K562 (cell line): ENCODE measurements around the gene LY6G6F. TPM values are rescaled to one million over a fixed set of nuclear protein-coding genes. Genes with fewer than 3 reads are reported as not detected.
A peak's percentile ranks its signal among the peaks of the same experiment; 100 is the strongest.

Source experiments
- CEBPB ChIP-seq: fragments of 450-650 bp; IDR thresholded peaks from 2 replicates; pipeline ENCODE4 v1.6.1; 2016; ENCODE audit warnings: missing genetic modification characterization, missing compliant biosample characterization
- HMBOX1 ChIP-seq: sonication (generic); IDR thresholded peaks from 2 replicates; pipeline ENCODE4 v1.6.1; 2016
- NELFE ChIP-seq: IDR thresholded peaks from 2 replicates; pipeline ENCODE4 v1.6.1; 2011; ENCODE audit warnings: mild to moderate bottlenecking; ENCODE audit not compliant: insufficient read depth, insufficient read length
- RFX5 ChIP-seq: IDR thresholded peaks from 2 replicates; pipeline ENCODE4 v1.6.1; 2011; ENCODE audit warnings: low read depth, mild to moderate bottlenecking, improper control_type of control experiment, low read length
- THRB ChIP-seq: fragments of 450-650 bp; formaldehyde crosslinking; conservative IDR thresholded peaks from 2 replicates; pipeline ENCODE4 v1.4.0; 2022; ENCODE audit warnings: mild to moderate bottlenecking, missing genetic modification characterization
- UBTF ChIP-seq, 2 experiments: IDR thresholded peaks; 2 replicates each; pipeline ENCODE4 v1.6.1; 2012; ENCODE audit warnings: improper control_type of control experiment in 2 of 2, low read depth in 2 of 2, low read length in 2 of 2, borderline replicate concordance in 1 of 2
- WHSC1 ChIP-seq: IDR thresholded peaks from one replicate; pipeline ENCODE4 v1.6.1; 2012; ENCODE audit warnings: low read length, control low read depth, inconsistent platforms
- ZBTB7A ChIP-seq: IDR thresholded peaks from 2 replicates; pipeline ENCODE4 v1.6.1; 2011; ENCODE audit warnings: low read depth, mild to moderate bottlenecking, low read length, moderate library complexity, borderline replicate concordance; ENCODE audit not compliant: control insufficient read depth
- ZMIZ1 ChIP-seq, 2 experiments: fragments of 150-350 bp in 1 of 2; IDR thresholded peaks; 2 replicates each; pipeline ENCODE4 v1.6.1; 2012 to 2016; ENCODE audit warnings: low read depth in 2 of 2, low read length in 2 of 2, mild to moderate bottlenecking in 1 of 2, moderate library complexity in 1 of 2
- ZNF277 ChIP-seq: fragments of 250-450 bp; sonication (Bioruptor Pico); IDR thresholded peaks from 2 replicates; pipeline ENCODE4 v1.8.0; 2022; ENCODE audit warnings: inconsistent platforms, mild to moderate bottlenecking, moderate library complexity, borderline replicate concordance
- ZNF354B ChIP-seq: fragments of 250-450 bp; sonication (Bioruptor Pico); IDR thresholded peaks from 2 replicates; pipeline ENCODE4 v1.4.0; 2020
- ZNF445 ChIP-seq: fragments of 250-450 bp; sonication (Bioruptor Pico); IDR thresholded peaks from 2 replicates; pipeline ENCODE4 v1.4.0; 2020; ENCODE audit warnings: low read depth, mild to moderate bottlenecking, moderate library complexity
- ZNF764 ChIP-seq: fragments of 250-450 bp; sonication (Bioruptor Pico); IDR thresholded peaks from 2 replicates; pipeline ENCODE4 v1.4.0; 2020; ENCODE audit warnings: low read depth, mild to moderate bottlenecking, moderate library complexity
- polyA plus RNA-seq, 8 experiments: library from polyadenylated mRNA; depleted of rRNA in 4 of 8; stranded (reverse) in 5 of 8; unstranded in 3 of 8; fragments of >200 nt; fragmentation: Nextera tagmentation in 2 of 8; fragmentation: Illumina TruSeq in 1 of 8; extraction: Ambion mirVana in 2 of 8; extraction: Trizol in 1 of 8; gene quantifications; 2 replicates each; pipeline versions ENCODE4 v1.2.1 to v1.2.3, GENCODE V29; 2011 to 2014; ENCODE audit warnings: inconsistent platforms in 1 of 8, missing spikeins in 1 of 8
- total RNA-seq, 7 experiments: library from RNA; depleted of rRNA in 6 of 7; stranded (reverse); fragments of >200 nt in 6 of 7; fragmentation: Illumina TruSeq in 2 of 7; extraction: Trizol in 2 of 7; gene quantifications; 2 replicates each; pipeline versions ENCODE4 v1.2.1 to v1.2.3, GENCODE V29; 2011 to 2021; ENCODE audit warnings: low replicate concordance in 1 of 7

Gene LY6G6F
- total and polyA plus RNA-seq, 9 of the 15 experiments (the other 6 are each of a cell fraction or from before 2014, with no cell fraction given), result 0.14 to 0.50 (median 0.28) TPM; not detected in 2

- TF ChIP-seq THRB (CRISPR knock-in tag) (peak; percentile 99), UBTF (IDR thresholded peaks at IDR 0.05; ENCODE audit: borderline replicate concordance in 1 of 2, low read depth in 2 of 2, low read length in 2 of 2) (0 out of 4 replicates have a peak, but pooled peaks of 1 of the 2 experiments have one; percentile 60), ZNF277 (CRISPR knock-in tag) (no peak), ZNF445 (CRISPR knock-in tag) (peak; percentile 97), ZMIZ1 (IDR thresholded peaks at IDR 0.05; ENCODE audit: low read depth in 2 of 2, low read length in 2 of 2) (peak in 1 of 2 experiments; percentile 74; a peak in 2 of 4 replicates), RFX5 (no peak), CEBPB (tag) (peak; percentile 55), ZBTB7A (peak; percentile 97), ZNF764 (CRISPR knock-in tag) (peak; percentile 91), ZNF354B (CRISPR knock-in tag) (no peak; the same call in 1 of the 2 replicates), NELFE (no peak), WHSC1 (no peak), HMBOX1 (no peak)
Measured at GRCh38 chr6:31729979-31730630, 23.4 kb downstream of the LY6G6F start (continued).
